HG02759 (cell line): ENCODE data around the gene ASTN2.

Experiments
- ATAC-seq: cut with Tn5 transposase; IDR thresholded peaks from one replicate; pipeline ENCODE4 v1.9.1; 2021; ENCODE audit warnings: mild to moderate bottlenecking, moderate library complexity; ENCODE audit not compliant: unreplicated experiment

The ASTN2 gene

DNA sequence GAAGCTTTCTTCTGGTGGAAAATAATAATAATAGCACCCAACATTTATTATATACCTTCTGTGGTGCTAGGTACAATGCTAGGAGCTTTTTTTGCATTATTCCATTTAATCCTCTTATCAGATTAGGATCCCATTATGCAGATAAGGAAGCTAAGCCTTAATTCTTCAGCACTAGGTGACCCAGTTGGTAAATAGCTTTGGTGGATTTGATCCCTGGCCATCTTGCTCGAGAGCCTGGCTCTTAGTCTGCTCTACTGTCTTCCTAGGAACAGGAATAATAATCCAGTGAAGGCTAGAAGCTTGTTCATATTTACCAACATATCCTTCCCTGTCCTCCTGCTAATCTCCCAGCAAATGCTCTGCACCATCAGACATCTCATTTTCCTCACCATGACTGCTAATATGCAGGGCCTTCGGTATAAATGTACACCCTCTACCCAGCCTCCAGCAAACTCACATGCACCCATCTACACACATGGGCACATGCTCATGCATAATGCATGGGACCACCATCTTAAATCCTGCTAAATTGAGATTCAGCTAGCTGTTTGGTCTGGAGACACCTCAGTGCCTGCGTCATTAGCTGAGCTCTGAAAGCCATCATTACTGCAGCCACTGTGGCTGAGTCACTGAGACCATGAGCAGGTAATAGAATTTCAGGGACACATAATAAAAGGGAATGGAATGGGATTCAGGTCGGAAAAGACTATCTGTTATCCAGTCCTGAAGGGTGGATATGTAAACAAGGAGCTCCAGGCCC, 640.3 kb downstream of the ASTN2 start:
- no peak for ATAC-seq

DNA sequence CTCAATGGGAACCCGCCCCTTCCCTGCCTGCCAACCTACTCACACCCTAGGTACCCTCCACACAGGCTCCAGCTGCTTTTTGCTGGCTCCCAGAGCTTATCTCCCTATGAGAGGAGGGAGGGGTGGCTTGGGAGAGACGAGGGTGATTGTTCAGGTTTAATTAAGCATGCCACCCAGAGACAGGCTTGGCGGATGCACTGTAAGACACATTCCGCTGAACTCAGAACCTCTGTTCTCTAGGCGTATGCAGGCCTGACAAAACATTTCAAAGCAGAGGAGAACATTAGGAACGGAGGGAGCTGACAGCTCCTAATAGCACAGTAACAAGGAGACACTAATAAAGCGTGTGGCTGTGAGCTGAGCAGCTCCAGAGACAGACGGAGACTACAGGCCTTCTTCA, 647.6 kb downstream of the ASTN2 start:
- no peak for ATAC-seq

DNA sequence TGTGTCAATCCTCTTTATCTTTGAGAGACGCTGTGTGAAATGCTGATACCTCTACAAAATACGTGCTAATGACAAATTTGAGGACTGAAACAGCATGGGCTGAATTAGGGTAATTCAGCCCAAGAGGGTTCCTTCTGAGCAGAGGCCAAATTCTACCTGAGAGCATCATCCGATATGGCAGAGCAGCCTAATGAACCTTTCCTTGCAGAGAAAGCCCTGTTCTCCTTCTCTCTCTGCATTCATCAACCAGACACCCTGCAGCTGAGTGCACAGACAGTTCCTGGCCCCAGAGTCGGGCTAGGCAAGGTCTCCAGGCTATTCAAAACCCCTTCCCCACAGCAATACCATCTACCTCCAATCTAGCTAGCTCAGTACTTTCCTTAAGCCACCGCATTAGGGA, 649.8 kb downstream of the ASTN2 start:
- ATAC-seq, result no peak

DNA sequence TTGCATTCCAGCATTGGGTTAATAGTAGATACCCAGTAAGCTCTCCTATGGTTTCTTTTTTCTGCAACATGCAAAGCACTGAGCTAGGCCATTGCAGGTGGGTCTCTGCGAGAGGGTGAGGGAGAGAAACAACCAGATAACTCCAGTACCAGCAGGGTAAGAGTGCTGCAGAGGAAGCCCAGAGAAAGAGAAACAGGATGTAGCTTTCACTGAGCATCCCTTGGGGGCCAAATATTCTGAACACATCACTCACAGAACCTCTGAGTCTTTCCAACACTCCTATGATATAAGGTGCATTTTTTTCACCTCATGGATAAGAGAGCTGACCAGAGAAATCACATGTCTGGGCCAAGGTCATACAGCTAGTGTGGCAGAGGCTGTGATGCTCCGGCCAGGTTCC, 651.1 kb downstream of the ASTN2 start:
- no peak for ATAC-seq

DNA sequence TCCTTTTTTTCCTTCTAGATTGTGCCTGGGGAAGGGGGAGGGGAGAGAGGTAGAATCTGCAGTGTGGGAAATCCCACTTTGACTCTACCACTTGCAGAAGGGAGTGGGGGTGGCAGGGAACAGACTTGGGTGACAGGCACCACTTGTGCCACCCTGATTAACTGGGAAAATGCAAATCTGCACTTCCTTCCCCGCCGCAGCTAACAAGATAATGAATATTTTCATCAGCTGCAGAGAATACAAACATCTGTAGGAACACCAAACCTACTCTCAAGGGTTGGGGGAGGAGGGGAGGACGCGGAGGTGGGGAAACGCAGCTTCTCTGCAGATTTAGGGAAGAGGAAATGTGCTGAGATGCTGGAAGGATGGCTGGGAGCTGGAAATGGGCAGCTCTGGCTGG, 654.2 kb downstream of the ASTN2 start:
- ATAC-seq, result no peak

DNA sequence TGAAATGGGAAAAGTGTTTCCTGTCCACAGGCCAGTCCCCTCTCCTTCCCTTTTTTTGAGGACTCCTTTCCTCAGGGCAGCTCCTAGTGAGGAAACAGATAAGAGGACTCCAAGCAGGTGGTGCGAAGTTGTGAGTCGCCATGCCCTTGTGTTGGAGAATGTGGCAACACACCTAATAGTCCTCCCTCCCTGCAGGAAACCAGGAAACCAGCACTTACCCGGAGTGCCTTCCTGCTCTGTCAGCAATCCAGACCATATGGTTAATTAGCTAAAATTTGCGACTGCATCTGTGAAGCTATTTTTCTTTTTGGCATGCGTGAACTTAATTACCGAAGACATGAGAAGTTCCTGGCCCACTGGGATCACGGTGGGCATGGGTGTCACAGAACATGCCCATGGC, 657.8 kb downstream of the ASTN2 start:
- ATAC-seq, result no peak

DNA sequence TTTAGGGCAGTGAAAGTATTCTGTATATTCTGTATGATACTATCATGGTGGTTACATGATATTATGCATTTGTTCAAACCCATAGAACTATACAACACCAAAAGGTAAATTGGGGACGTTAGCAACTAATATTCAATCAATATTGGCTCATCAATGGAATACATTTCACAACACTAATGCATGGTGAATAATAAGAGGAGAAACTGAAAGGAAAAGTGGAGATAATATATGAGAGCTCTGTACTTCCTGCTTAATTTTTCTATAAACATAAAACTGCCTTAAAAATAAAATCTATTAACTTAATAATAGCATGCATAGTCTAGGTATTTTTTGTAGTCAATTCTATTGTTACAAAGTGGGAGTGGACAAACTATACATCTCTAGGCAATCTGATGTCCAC, 661.5 kb downstream of the ASTN2 start:
- no peak for ATAC-seq

DNA sequence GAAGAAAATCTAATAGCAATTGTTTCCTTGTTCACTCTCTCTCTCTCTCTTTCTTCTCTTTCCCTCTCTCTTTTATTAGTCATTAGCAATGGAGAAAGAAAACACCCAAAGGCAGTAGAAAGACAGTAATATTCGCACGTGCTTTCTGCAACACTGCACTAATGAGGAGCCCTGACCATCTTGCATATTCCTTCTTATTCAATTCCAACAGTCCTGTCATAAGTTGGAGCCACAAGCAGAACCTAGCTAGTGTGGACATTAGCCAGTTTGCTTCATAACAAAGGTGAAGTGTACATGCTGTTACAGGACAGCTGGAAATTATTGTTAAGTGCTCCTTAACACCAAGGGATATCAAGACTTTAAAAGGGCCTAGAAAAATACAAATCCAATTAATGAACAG, 664.3 kb downstream of the ASTN2 start:
- ATAC-seq, result no peak

DNA sequence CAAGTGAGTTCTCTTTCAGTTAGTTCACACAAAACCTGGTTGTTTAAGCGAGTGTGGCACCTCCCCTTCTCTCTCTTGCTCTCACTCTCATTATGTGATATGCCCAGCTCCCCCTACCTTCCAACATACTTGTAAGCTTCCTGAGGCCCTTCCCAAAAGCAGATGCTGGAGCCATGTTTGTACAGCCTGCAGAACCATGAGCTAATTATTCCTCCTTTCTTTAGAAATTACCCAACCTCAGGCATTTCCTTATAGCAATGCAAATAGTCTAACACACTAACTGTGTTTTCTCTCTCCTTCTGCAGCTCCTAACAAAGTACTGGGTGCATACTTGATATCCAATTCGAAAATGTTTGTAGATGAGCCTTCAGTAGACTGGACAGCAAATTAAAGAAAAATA, 665.1 kb downstream of the ASTN2 start:
- no peak for ATAC-seq

DNA sequence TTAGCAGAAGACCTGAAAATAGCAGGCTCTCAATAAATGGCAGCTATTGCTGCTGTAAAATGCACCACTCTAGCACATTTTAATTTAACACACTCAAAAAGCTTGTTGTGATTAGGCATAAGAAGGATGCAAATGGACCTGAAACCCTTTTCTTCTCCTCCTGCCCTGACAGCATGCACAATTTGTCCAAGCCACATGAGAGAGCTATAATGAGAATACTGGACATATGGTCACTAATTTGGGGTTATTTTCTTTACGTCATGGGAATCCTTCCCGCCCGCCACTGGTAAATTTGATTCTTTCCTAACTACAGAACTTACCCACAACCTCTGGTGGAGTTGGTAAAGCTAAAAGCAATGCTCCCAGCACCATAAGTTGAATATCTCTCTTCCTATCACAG, 665.7 kb downstream of the ASTN2 start:
- ATAC-seq, result no peak

DNA sequence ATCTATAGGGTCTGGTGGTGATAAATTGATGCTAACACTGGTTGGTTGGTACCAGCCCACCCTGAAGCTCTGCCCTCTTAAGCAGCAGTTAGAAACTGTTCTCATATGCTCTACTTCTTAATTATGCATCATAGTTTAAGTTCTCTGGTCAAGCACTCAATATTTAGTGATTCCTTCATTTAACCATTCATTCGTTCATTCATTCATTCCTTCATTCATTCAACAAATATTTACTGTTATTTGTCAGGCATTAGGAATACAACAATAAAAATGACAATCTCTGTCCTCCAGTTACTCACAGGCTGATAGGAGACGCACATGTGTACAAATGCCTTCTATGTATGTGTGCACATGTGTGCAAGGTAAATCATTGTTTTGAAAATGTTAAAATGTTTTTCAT, 673.1 kb downstream of the ASTN2 start:
- ATAC-seq, result no peak

DNA sequence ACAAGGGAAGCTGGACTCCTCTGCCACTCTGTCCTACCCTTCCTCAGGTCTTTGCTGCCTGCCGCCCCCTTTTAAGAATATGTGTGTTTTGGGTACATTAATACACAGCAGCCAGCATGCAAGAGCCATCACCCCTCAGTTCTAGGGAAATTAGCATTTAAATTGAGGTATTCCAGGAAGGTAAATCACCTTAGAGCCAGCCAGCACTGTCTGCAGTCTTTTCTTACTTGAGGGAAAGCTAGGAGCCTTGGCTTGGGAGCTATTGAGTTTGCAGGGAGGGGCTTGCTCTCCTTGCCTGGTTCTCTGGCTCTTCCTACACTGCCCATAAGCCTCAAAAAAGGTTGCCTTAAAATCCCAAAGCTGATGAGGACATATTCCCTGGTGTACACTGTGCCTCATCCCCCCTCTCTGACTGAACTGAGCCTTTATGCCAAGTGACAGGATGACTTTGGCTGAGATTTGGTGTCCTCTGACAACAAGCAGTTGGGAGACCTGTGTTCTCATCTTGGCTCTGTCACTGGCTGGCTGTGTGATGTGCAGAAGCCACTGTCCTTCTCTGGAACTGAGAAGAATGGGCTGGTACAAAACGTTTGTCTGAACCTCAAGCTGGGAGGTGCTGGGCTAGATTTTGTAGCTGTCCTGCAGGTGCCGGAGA, 673.6 kb downstream of the ASTN2 start:
- ATAC-seq, result no peak

DNA sequence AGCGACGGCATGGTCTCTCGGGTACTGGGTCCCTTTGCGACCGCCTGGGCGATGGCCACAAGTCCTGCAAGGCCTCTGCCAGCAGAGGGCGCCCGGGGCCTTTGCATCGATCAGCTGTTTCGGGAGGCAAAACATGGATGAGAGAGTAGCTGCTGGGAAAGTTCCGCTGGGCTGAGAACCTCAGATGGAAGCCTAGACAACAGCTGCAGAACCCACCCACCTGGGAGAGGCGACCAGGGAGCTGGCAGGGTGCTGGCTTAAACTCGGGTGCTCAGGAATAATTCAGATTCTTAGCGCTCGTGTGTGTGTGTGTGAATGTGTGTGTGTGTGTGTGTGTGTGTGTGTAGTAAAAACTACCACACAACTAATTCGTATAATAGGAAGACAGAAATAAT, 677.7 kb downstream of the ASTN2 start:
- no peak for ATAC-seq

DNA sequence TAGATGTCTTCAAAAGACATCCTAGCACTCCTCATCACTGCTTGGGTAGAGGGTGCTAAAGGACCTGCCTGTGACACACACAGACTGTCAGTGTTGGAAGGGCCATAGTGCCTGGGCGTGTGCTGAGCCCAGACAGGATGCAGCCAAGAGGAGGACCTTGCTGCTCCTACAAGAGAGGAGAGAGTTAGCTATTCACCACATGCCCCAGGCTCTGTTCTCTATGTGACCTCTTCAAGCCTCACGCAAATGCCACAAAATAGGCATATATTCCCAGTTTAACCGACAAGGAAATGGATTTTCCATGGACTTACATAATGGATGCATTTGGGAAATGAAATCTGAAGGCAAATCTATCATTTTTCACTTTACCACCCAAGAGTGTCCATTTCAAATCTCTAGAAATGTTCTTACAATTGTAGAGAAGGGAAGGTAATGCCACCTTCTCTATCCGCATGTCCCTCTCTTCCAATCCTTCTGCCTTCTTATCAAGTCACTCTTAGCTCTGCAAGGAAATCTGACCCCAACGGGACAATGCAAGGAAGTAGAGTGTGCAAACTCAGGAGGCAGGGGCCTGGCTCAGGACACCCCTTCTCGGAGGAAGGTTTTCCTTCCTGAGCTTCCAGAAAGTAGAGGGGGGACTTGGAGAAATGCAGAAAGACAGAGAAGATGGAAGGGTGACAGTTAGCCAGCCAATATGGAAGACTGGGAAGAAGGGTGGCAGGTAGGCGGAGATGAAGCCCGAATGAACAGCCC, 678.3 kb downstream of the ASTN2 start:
- ATAC-seq, result no peak

DNA sequence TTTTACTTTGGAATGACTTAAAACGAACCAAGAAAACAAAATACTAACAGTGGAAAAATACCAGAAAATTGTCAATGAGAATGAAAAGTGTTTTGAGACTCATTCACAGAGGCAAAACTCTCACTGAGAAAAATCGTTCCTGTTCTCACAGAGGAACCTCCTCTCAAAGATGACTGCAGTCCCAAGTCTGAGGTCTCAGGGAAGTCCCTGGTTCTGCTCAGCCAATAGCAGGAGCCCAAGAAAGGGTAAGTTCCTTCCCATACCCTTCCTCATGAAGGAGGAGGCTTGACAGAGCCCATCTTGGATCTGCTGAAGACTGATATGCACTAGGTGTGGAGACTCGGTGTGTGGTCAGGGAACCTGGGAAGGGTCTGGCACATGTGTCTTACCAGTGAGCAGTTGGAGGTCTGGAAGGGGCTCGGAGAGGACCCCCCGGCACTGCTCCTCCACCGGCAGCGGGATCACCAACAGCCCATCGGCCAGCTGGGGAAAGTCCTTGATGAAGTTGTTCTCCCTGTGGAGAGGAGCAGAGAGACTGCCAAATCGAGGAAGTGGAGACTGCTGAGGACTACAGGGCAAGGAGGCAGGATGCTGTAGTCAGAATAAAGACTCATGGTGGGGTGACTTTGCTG, 681.7 kb downstream of the ASTN2 start:
- ATAC-seq, result no peak

DNA sequence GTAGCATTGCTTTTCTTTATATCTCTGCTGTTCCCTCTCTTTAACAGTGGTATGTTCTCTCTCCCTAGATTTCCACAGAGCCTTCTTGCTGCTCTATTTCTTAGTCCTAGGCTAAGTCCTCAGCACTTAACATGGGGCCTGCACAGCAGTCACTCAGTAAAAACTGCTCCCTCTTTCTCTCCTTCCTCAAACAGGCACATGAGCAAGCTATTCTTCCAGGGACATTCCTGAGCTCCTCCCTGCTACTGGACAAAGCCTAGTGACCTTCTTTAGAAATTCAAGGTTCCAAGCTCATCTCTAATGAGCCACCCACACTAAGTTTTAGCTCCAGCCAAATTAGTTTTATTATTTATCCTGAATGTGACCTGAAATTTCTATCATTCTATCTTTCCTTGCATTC, 688.3 kb downstream of the ASTN2 start:
- ATAC-seq, result no peak

DNA sequence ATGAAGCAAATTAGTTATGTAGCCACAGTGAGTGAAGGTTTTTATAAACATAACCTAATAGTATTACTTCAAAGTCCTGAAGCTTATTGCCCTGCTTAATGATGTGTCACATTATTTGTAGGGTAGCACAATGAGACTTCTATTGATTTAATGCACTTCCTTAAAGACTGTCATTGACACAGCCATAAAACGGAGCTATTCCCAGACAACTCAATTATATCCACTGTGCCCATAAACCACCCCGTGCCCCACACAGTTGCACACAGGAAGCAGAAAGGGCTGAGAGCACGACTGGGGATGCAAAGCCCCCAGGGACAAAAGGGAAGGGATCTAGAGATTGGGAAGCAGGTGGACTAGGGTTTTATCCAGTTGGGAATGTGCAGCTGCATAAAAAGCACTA, 690.7 kb downstream of the ASTN2 start:
- no peak for ATAC-seq

DNA sequence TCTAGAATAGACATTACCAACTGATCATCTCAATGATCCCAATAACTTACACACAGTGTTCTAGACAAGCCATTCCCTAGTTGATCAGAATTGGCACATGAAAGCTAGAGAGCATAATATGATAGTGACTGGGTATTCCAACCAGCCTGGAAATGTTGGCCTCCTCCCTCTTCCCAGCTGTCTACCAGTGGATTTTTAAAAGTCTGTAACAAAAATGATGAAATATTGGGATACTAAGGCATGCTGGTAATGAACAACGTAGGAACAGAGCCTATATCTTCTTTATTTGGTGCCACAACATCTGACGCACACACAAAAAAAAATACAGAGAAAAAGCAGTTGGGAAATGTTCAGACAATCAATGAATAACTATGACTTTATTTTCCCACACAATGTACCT, 692.9 kb downstream of the ASTN2 start:
- ATAC-seq, result no peak

DNA sequence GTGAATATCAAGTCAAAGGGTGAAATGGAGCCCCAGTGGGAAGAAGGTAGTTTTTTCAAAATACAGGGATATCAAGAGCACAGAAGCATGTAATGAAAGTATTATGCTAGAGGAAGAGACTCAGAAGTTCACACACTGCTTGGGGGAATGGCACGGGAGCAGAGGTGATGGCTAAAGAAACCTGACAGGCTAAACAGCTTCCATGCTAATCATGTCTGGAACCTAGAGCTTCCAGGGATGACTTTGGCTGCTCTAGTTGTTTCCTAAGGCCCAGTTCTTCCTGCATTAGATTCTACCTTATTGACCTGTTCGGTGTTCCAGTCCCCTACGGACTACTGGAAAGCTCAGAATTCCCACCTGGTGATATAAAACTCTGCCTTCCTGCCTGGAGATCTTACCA, 693.4 kb downstream of the ASTN2 start:
- no peak for ATAC-seq

DNA sequence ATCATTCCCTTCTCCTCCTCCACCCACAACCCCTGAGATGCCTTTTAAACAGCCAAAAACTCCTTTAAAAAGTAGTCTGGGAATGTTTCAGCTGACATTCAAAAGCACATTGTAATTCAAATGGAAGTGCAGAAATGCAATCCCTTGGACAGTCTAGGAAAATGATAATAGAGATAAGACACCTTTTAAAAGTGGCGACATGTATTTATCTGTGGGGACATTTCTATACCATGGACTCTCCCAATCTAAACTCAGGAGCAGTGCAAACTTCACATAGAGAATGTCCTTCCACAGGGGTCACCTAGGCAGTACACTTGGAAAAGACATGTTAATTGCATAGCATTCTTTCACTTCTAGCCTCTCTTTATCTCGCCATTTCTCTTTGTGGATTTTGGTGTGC, 694.7 kb downstream of the ASTN2 start:
- no peak for ATAC-seq

DNA sequence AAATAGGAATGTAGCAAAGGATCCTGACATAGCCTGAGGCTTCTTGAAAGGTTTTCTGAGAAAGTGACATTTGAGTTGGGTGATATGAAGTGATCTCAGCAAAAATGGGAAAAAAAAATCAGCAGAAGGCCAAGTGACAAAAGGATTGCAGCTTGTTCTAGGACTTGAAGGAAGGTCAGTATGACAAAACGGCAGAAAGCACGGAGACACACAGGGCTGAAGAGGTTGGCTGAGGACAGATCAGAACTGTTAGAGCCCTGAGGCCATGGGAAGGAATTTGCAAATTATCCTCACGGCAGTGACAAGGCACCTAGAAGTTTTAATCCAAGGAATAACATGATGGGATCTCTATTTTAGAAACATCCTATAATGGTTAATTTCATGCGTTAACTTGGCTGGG, 696.7 kb downstream of the ASTN2 start:
- no peak for ATAC-seq

DNA sequence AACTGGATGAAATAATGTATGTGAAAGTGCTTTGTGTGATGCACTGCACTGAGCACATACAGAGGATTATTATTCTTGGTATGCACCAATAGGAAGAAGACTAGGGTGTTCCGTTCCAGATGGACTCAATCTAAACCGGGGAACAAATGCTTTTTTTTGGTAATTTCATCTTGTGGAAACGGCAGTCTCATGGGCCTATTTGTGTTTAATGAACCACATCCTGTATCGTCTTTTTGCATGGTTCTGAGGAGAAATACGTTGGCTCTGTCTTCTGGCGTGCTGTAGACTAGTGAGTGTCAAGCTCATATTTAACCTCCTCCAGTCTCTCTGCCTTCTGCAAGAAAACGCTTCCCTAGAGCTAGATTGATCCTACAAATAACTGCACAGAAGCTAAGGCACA, 697.7 kb downstream of the ASTN2 start:
- no peak for ATAC-seq
